AG09319 (cell line): ENCODE measurements around the gene SPATA31D1.
"Not testable (repeated sequence)": the region's sequence is repeated elsewhere in the genome, so short reads cannot be mapped to it uniquely, and the experiment has no call there.

Experiments used
- DNase-seq: peaks from one replicate; pipeline ENCODE4 v3.0.0-alpha.2; 2010; ENCODE audit warnings: low read depth; ENCODE audit errors: extremely low read depth
- CTCF ChIP-seq: IDR thresholded peaks from 2 replicates; pipeline ENCODE4 v1.5.1; 2011; ENCODE audit warnings: low read depth, mild to moderate bottlenecking, inconsistent platforms, low read length, moderate library complexity

SPATA31D1 gene

GRCh38 chr9:81988472-81988871 is at the start of gene SPATA31D1:
Gene SPATA31D1, plus strand, starts transcription at chr9:81988772. Its CDS starts 47 bp downstream, at chr9:81988819.
- DNase-seq, result not testable (repeated sequence)

- not testable (repeated sequence) for DNase-seq
These were observed 45.2 kb upstream of the SPATA31D1 start, which contains the start of gene SPATA31D3 for GRCh38 chr9:81943393-81943792. Gene SPATA31D3, plus strand, starts transcription at chr9:81943500. Its CDS starts 86 bp downstream, at chr9:81943586.

GRCh38 chr9:81948650-81949049 is 39.9 kb upstream of the SPATA31D1 start:
- not testable (repeated sequence) for DNase-seq

GRCh38 chr9:81953096-81953495 is 35.5 kb upstream of the SPATA31D1 start:
- no peak for TF ChIP-seq CTCF
- DNase-seq, result no peak

GRCh38 chr9:81955625-81956024 is 32.9 kb upstream of the SPATA31D1 start:
- no peak for TF ChIP-seq CTCF
- DNase-seq, result no peak

GRCh38 chr9:81964218-81965171 is 24.1 kb upstream of the SPATA31D1 start:
- peak; percentile 71 for DNase-seq
- TF ChIP-seq CTCF, result no peak

GRCh38 chr9:81968026-81968425 is 20.5 kb upstream of the SPATA31D1 start:
- no peak for TF ChIP-seq CTCF
- no peak for DNase-seq

GRCh38 chr9:81969971-81970370 is 18.6 kb upstream of the SPATA31D1 start:
- DNase-seq, result no peak
- no peak for TF ChIP-seq CTCF

GRCh38 chr9:81971727-81972126 is 16.8 kb upstream of the SPATA31D1 start:
- DNase-seq, result no peak
- no peak for TF ChIP-seq CTCF
